ENCODE results near the gene ATP6AP1.
"Not testable (repeated sequence)": the region's sequence is repeated elsewhere in the genome, so short reads cannot be mapped to it uniquely, and the experiment has no call there.

ATP6AP1 gene, protein sequence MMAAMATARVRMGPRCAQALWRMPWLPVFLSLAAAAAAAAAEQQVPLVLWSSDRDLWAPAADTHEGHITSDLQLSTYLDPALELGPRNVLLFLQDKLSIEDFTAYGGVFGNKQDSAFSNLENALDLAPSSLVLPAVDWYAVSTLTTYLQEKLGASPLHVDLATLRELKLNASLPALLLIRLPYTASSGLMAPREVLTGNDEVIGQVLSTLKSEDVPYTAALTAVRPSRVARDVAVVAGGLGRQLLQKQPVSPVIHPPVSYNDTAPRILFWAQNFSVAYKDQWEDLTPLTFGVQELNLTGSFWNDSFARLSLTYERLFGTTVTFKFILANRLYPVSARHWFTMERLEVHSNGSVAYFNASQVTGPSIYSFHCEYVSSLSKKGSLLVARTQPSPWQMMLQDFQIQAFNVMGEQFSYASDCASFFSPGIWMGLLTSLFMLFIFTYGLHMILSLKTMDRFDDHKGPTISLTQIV

DNA sequence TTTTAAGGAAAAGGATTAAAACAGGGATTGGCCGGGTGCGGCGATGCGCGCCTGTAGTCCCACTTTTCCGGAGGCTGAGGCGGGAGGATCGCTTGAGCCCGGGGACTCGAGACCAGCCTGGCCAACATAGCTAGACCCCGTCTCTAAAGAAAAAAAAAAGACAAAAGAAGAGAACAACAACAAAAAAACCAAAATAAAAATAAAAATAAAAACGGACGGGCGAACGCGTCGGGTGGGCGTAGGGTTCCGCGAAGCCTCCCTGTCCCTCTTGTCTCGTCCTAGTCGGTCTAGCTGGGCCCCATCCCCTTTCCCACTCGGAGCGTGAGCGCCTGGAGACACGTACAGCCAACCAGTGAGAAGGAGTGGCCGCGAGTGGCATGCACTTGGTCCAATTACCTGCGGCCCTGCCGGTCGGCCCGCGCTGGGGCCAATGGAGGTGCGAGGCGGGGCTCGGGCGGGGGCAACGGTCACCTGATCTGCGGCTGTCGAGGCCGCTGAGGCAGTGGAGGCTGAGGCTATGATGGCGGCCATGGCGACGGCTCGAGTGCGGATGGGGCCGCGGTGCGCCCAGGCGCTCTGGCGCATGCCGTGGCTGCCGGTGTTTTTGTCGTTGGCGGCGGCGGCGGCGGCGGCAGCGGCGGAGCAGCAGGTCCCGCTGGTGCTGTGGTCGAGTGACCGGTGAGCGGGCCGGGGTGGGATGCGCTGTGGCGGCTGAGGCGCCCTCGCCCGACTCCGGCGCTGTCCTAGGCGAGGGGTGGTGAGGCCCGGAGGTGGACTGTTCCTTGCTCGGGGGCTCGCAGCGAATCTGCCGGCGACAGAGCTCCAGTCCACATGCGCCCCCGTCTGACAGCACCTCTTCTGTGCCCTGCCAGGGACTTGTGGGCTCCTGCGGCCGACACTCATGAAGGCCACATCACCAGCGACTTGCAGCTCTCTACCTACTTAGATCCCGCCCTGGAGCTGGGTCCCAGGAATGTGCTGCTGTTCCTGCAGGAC, at the start of gene ATP6AP1:
Gene ATP6AP1, plus strand, starts transcription at position 502 of the 996 bp plus-strand sequence. Its CDS starts 16 bp downstream, at position 518.
- peak; percentile 59 to 67 for DNase-seq (ENCODE audit: low read depth in 2 of 2)

DNA sequence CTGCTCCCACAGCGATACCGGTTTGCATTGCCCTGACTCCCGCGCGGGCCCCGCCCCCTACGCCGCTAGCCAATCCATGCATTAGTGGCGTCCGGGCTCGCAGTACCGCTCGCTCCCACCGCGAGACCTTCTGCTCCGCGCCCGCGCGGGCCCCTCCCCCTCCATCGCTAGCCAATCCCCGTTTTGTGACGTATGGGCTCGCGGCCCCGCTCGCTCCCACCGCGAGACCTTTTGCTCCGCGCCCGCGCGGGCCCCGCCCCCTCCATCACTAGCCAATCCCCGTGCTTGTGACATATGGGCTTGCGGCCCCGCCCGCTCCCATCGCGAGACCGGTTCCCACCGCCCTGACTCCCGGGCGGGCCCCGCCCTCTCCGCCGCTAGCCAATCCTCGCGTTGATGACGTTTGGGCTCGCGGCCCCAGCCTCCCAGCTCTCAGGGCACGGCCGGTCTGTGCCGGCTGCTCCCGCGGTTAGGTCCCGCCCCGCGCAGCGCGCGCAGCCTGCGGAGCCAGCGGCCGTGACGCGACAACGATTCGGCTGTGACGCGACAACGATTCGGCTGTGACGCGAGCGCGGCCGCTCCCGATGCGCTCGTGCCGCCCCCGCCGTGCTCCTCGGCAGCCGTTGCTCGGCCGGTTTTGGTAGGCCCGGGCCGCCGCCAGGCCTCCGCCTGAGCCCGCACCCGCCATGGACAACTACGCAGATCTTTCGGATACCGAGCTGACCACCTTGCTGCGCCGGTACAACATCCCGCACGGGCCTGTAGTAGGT, 49.5 kb upstream of the ATP6AP1 start, which contains the start of gene EMD:
Gene EMD, plus strand, starts transcription at position 497 of the 770 bp plus-strand sequence. Its CDS starts 190 bp downstream, at position 687.
- DNase-seq (ENCODE audit: low read depth in 2 of 2), result peak; percentile 86 to 96

DNA sequence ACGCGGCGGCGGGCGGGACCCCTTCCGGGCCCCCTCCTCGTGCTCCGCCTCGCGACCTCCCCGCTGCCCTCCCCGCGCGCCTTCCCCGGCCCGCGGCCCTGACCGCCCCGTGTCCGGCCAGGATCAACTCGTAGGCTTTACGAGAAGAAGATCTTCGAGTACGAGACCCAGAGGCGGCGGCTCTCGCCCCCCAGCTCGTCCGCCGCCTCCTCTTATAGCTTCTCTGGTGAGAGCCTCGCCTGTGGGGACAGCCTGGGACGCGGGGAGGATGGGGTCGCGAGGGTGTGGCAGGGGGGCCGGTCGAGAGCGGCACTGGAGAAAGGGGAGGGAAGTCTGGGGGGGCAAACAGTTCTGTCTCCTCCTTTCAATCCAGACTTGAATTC, 48.9 kb upstream of the ATP6AP1 start:
- DNase-seq (ENCODE audit: low read depth in 2 of 2), result no peak

DNA sequence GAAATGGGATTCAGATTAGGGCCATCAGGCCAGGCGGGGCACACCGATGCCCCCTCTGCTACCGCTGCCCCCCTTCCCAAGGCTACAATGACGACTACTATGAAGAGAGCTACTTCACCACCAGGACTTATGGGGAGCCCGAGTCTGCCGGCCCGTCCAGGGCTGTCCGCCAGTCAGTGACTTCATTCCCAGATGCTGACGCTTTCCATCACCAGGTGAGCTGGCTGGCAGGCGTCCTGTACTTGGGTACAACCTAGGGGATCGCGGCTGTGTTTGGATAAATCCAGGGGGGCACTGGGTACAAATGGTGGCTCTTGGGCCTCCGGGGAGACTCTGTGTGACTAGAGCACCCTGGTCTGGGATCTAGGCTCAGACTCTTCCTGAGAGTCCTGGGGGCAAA, 48.3 kb upstream of the ATP6AP1 start:
- no peak for DNase-seq (ENCODE audit: low read depth in 2 of 2)

DNA sequence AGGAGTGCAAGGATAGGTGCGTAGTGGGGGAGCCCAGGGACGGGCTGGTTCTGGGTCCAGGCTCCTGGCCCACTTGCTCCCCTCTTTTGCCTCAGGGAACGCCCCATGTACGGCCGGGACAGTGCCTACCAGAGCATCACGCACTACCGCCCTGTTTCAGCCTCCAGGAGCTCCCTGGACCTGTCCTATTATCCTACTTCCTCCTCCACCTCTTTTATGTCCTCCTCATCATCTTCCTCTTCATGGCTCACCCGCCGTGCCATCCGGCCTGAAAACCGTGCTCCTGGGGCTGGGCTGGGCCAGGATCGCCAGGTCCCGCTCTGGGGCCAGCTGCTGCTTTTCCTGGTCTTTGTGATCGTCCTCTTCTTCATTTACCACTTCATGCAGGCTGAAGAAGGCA, 47.7 kb upstream of the ATP6AP1 start:
- DNase-seq (ENCODE audit: low read depth in 2 of 2), result no peak

DNA sequence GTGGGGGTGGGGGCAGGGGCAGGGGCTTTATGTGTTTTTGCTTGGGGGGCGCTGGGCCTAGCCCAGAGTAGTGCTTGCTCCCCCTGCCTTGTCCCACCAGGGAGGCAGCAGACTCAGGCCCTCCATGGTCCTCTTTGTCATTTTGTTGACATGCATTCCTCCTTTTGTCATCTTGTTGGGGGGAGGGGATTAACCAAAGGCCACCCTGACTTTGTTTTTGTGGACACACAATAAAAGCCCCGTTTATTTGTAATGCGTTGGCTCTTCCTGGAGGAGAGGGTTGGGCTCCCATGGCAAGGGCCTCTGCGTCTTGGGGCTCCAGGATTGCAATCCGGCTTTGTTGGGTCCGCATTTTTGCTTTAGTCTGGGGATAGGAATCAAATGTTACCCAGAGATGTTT, 47.2 kb upstream of the ATP6AP1 start:
- DNase-seq (ENCODE audit: low read depth in 2 of 2), result no peak

DNA sequence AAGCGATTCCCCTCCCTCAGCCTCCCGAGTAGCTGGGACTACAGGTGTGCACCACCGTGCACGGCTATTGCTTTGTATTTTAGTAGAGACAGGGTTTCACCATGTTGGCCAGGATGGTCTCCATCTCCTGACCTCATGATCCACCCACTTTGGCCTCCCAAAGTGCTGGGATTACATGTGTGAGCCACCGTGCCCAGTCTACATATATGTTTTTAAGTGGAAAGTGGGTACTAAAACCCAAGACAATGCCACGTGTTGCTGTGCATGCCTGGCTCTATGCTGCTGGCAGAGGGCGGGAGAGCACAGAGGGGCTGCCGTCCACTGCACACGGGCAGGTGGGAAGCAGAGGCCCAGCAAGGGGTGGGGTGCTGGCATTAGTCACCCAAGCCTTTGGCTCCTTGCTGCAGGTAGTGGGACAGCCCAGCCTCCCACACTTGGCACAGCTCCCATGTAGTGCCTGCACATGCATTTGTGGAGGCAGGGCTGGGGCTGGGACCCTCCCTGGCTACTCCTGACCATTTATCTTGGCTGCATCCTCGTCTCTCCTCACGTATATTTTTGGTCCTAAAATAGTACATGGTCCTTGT, 45.9 kb upstream of the ATP6AP1 start:
- no peak for DNase-seq (ENCODE audit: low read depth in 2 of 2)

DNA sequence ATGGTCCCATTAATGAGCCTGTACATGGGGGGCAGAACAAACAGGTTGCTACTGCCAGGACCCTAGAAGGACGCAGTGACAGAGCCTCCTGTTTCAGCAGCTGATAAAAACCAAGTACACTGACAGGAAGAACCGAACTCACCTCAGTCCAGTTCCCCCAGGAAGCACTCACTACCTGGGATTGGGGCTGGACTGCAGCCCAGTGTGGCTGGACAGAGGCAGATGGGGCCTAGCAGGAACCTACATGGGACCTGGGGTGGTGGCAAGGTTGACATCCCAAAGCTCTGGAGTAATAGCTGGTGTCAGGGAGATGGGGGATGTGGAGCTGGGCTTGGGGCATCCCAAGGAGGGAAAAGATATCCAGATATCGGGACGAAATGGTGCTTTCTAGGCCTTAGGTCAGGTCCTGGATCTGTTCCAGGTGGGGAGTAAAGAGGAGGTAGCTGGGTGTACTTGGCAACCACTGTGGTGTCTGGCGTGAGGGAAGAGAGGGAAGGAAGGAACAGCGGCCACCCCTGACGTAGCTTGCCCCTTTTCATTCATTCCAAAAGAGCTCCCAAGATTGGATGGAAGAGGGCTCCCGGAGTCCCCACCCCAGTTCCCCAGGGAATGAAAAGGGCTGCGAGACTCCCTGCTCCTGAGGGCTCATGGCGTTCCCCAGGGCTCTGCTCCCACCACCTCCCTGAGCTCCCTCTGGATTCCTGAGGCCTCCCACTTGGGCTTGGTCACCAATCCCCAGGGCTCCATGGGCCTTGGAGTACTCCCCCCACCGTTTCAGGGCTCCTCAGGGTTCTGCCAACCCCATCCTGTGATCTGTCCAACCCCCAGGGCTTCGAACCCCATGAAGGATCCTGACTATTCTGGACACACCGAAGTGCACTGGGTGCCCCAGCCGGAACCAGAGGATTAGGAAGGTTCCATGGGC, 44.9 kb upstream of the ATP6AP1 start:
- DNase-seq (ENCODE audit: low read depth in 2 of 2), result no peak

DNA sequence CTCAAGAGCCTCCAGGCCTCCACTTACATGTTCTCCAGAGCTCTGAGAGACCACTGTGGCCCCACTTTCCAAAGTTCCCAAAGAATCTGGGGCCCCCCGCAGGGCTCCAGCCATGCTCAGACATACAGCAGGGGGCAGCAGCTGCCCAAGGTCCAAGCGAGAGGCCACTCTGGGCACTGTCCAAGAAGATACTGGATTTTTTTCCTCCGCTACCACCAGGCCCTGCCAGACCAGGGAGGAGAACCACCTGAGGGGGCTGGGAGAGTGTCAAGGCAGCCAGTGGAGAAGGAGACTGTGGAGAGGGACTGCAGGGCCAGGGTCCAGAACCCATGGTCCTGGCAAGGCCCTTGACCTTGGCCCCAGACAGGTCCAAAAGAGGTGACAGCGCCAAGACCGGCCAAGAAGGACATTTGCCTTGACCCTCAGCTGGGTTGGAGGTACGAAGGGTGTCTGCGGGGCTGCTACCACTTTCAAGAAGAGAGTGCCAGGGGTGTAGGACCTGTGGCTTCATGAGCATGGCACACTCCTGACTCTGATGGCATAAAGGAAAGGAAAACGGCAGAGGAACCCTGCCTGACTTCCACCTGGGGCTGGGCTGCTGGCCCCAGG, 44.1 kb upstream of the ATP6AP1 start:
- no peak for DNase-seq (ENCODE audit: low read depth in 2 of 2)

DNA sequence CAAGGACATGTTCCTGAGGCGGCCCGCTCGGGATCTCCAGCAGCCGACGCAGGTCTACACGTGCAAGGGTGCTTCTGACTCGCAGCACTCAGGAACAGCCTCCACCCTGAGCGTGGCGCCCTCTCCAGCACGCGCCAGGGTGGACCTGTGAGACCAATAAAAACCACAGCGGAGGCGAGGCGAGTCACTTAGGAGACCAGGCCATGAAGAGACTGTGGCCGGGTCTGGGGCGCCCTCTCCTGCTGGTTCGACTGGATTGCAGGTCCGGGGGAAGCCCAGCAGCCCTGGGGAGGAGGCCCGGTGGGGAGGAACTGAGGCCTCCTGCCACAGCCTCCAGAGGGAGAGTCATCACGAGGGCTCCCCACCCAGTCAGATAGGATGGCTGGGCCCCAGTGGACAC, 40.4 kb upstream of the ATP6AP1 start:
- DNase-seq (ENCODE audit: low read depth in 2 of 2), result not testable (repeated sequence)

DNA sequence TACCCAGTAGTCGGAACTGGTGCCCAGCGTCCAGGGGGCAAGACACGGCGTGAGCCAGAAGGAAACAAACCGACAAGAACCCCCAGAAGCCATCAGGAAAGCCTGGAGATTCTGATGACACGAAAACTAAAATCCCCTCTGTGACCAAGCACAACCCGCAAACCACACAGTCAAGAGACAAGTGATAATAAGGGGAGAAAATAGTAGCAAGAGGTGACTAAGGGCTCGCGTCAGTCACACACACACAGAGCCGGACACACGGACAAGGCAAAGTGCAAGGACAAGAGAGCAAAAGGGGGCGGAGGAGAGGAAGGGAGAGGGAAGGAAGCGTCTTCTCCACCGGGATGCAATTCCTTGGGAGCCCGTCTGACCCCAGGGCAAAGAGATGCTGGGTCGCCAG, 39.8 kb upstream of the ATP6AP1 start:
- DNase-seq (ENCODE audit: low read depth in 2 of 2), result not testable (repeated sequence)

DNA sequence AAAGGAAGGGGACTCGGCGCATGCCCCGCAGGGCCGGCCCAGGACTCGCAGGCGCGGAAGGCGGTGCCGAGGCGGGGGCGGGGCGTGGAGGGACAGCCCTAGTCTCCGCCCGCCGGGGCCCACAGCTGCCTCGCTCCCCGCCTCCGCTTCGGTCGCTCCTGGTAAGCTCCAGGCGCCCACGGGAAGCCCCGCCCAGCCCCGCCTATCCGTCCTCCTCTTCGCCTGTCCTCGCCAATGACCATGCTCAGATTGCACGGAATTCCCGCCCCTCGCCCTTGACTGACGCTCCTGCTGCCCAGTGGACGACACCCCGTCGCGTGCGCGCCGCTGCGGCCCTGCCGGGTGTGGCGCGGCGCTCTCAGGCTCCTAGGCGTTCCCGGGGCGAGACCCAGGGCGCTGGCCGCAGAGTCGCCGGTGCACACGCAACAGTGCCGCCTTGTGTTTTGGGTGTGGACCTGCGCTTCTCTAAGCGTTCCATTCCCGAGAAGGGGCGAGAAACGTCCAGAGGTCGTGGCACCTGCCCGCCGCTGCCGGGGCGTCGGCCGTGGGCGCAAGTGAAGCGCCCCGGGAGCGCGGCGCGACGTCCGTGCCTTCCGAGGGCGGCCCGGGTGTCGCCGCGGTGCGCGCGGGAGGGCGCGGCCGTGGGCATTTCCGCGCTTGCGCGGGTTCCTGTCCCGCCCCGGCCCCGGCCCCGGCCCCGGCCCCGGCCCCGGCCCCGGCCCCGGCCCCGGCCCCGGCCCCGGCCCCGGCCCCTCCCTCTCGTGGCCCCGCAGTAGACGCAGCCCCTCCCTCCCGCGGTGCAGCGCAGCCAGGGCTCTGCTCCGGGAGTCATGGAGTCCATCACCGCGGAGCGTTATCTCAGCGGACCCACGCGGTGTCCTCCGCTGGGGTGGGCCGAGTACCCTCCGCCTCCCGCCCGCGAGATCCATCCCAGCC, 38.4 kb upstream of the ATP6AP1 start:
- not testable (repeated sequence) for DNase-seq (ENCODE audit: low read depth in 2 of 2)

DNA sequence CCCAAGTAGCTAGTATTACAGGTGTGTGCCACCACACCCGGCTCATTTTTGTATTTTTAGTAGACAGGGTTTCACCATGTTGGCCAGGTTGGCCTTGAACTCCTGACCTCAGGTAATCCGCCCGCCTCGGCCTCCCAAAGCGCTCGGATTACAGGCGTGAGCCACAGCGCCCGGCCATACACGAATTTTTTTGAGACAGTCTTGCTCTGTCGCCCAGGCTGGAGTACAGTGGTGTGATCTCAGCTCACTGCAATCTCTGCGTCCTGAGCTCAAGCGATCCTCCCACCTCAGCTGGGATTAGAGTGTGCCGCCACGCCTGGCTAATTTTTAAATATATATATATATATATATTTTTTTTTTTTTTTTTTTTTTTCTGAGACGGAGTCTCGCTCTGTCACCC, 32.1 kb upstream of the ATP6AP1 start:
- not testable (repeated sequence) for DNase-seq (ENCODE audit: low read depth in 2 of 2)

DNA sequence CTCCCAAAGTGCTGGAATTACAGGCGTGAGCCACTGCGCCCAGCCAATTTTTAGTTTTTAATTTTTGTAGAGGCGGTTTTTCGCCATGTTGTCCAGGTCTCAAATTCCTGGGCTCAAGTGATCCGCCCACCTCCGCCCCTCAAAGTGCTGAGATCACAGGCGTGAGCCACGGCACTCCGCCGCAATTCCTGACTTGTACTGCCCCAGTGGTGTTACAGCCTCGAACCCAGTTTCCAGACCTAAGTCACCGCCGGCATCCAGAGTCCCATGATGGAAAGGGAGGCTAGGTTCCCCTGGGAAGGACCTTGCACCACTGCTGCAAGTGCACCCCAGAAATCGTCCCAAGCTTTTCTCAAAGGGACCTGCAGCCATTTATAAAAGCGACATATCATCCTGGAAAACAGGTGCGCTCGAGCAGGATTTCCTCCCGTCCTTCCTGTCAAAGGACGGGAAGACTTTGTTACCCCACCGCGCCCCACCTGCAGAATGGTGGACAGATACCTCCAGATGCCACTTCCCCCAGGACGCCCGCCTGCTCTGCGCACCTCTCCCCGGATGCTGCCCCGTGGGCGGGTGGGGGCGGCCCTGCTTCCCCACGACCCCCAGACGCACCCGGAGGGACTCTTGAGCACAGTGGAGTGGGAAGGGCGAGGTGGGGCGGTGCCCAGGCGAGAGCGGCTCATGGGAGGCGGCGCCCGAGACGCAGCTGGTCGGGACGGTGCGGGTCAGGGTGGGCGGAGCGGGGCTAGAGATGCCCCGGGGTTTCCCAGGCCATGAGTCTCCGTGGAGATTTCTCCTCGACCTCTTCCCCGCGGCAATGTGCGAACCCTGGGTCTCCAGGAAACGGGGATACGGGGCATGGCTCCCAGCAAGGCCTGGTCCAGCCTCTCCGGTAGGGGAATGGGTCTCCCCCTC, 31.2 kb upstream of the ATP6AP1 start:
- peak in 1 of 2 donors; percentile 39 for DNase-seq (ENCODE audit: low read depth in 2 of 2)

DNA sequence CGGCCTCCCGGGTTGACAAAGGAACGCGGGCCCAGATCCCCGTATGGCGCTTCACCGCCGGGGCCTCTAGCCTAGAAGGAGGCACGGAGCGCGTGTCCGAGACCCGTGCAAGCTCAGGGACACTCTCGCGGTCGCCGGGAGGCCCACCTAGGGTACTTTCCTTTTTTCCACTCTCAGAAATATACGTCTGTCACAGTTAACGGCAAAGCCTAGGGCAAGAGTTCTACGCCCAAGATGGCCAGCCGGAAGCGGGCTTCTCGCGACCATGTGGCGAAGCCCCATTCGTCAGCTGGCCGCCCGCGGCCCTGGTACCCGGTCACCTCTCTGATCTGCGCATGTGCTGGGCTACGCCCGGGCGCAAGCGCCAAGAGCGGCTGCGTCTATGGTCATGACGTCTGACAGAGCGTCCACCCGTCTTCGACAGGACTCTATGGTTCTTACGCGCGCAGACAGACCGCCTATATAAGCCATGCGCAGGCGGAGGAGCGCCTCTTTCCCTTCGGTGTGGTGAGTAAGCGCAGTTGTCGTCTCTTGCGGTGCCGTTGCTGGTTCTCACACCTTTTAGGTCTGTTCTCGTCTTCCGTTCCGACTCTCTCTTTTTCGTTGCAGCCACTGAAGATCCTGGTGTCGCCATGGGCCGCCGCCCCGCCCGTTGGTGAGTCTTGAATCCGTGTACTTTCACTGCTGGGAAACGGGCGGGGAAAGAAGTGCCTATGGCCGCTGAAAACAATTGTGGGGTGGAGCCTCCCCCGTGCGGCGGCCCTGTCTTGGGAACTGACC, 30.4 kb upstream of the ATP6AP1 start, which contains the start of gene RPL10:
Gene RPL10, plus strand, starts transcription at position 490 of the 780 bp plus-strand sequence. Its CDS starts 143 bp downstream, at position 633.
- peak; percentile 62 to 74 for DNase-seq (ENCODE audit: low read depth in 2 of 2)

All from stimulated activated CD4-positive, alpha-beta T cell treated with anti-CD3 and anti-CD28 coated beads, Interleukin-1b, Interleukin-23, amount 100 ng/mL, for 1 hour (primary cell).